GM12864 (cell line): ENCODE data around the gene TUBGCP4.
"Not testable (repeated sequence)": the region's sequence is repeated elsewhere in the genome, so short reads cannot be mapped to it uniquely, and the experiment has no call there.

Source experiments
- DNase-seq: peaks from one replicate; pipeline ENCODE4 v3.0.0-alpha.2; 2011; ENCODE audit warnings: low read depth
- H3K4me3 ChIP-seq: 2 replicates; pipeline ENCODE4 v1.5.1; 2011; ENCODE audit warnings: mild to moderate bottlenecking, low read depth, low read length, control low read depth
- TF ChIP-seq, protein P1 (sequence below): IDR thresholded peaks from 2 replicates; pipeline ENCODE4 v1.5.1; 2011; ENCODE audit warnings: low read depth, mild to moderate bottlenecking, moderate library complexity, low read length, control low read depth, inconsistent platforms; ENCODE audit errors: missing control alignments

The TUBGCP4 gene

DNA sequence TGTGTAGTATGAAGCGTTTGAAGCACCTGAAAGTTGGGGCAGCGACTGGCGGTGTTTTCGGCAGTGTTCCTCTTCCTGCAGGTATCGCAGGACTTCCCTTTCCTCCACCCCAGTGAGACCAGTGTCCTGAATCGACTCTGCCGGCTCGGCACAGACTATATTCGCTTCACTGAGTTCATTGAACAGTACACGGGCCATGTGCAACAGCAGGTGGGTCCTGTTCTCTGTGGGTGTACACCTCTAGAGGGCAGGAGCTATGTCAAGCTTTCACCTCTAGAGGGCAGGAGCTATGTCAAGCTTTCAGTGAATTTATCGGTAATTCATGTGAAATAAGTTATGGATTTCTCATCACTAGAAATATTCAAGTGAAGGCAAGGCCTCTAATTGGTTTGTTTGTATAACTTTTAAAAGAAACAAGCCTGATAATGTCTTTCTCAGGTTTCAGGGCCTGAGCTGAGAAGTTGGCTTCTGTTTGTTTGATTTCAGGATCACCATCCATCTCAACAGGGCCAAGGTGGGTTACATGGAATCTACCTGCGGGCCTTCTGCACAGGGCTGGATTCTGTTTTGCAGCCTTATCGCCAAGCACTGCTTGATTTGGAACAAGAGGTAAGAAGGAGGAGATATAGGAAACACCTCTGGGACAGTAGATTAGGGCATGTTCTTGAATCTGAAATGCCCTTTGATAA lies 5.3 kb downstream of the TUBGCP4 start:
- peak; percentile 37 for DNase-seq
- TF ChIP-seq, protein P1, sequence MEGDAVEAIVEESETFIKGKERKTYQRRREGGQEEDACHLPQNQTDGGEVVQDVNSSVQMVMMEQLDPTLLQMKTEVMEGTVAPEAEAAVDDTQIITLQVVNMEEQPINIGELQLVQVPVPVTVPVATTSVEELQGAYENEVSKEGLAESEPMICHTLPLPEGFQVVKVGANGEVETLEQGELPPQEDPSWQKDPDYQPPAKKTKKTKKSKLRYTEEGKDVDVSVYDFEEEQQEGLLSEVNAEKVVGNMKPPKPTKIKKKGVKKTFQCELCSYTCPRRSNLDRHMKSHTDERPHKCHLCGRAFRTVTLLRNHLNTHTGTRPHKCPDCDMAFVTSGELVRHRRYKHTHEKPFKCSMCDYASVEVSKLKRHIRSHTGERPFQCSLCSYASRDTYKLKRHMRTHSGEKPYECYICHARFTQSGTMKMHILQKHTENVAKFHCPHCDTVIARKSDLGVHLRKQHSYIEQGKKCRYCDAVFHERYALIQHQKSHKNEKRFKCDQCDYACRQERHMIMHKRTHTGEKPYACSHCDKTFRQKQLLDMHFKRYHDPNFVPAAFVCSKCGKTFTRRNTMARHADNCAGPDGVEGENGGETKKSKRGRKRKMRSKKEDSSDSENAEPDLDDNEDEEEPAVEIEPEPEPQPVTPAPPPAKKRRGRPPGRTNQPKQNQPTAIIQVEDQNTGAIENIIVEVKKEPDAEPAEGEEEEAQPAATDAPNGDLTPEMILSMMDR: peak; percentile 85
- no peak overlapping the region for H3K4me3 ChIP-seq

GRCh38 chr15:43378601-43379000 lies 7.7 kb downstream of the TUBGCP4 start:
- no peak overlapping the region for H3K4me3 ChIP-seq
- no peak for DNase-seq
- TF ChIP-seq, protein P1: no peak

DNA sequence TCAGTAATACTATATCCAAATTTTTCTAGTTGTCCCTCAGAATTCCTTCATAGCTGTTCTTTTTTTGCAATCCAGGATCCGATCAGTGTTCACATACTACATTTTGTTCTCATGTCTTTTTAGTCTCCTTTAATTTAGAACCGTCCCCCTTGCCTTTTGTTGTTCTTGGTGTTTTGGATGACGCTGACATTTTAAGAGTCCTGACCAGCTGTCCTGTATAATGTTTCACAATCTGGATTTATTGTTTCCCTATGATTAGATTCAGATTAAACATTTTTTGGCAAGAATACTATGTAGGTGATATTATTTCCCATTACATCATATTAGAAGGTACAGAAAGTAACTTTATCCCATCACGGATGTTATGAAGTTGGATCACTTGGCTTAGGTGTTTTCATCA lies 11.4 kb downstream of the TUBGCP4 start:
- TF ChIP-seq, protein P1: no peak
- H3K4me3 ChIP-seq: no peak overlapping the region
- no peak for DNase-seq

- no peak overlapping the region for H3K4me3 ChIP-seq
- no peak for DNase-seq
- TF ChIP-seq, protein P1: no peak
Observed at GRCh38 chr15:43383070-43383469, 12.2 kb downstream of the TUBGCP4 start.

- H3K4me3 ChIP-seq: no peak overlapping the region
- DNase-seq: no peak
- TF ChIP-seq, protein P1: no peak
Observed at GRCh38 chr15:43390723-43391122, 19.8 kb downstream of the TUBGCP4 start.

GRCh38 chr15:43393592-43393991 lies 22.7 kb downstream of the TUBGCP4 start:
- DNase-seq, H3K4me3 ChIP-seq: not testable (repeated sequence)

DNA sequence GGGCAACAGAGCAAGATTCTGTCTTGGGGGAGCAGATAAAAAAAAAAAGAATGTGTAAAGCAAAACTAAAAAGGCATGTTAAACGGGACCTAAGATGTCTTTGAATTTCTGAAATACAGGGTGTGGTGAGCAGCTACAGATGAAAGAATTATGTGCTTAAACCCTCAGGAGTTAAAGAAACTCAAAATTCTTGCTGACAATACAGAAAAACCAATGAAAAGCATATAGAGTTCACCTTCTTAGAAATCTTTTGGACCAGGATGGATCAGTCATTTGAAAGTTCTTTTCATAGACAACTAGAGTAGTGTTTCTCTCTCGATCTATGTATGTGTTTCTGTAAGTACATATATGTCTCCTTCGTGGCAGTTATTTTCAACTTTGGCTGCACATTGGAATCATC lies 31.4 kb downstream of the TUBGCP4 start:
- no peak overlapping the region for H3K4me3 ChIP-seq
- DNase-seq: no peak
- TF ChIP-seq, protein P1: no peak
